HFF-Myc (cell line): ENCODE measurements around the gene GDF11.

Source experiments
- DNase-seq: peaks from one replicate; pipeline ENCODE4 v3.0.0-alpha.2; 2011; ENCODE audit warnings: low read depth; ENCODE audit errors: extremely low read depth
- H3K4me3 ChIP-seq: replicated peaks from 2 replicates; pipeline ENCODE4 v1.5.1; 2011; ENCODE audit warnings: low read depth, mild to moderate bottlenecking, control low read depth, low read length
- CTCF ChIP-seq: IDR thresholded peaks from 2 replicates; pipeline ENCODE4 v1.5.1; 2012; ENCODE audit warnings: mild to moderate bottlenecking, low read depth, low read length, control low read depth; ENCODE audit errors: missing control alignments

Gene GDF11

GRCh38 chr12:55736076-55736475, 6.8 kb upstream of the GDF11 start:
- TF ChIP-seq CTCF: no peak

GRCh38 chr12:55736780-55737580, 5.9 kb upstream of the GDF11 start:
- no peak overlapping the region for H3K4me3 ChIP-seq
- DNase-seq: no peak
- peak; percentile 90 for TF ChIP-seq CTCF

More at GRCh38 chr12:55736076-55736475, 6.8 kb upstream of the GDF11 start:
- no peak overlapping the region for H3K4me3 ChIP-seq
- DNase-seq: no peak

GRCh38 chr12:55737581-55738122, 5.3 kb upstream of the GDF11 start:
- no peak for TF ChIP-seq CTCF
- DNase-seq: no peak
- peak overlapping the region; percentile 50 for H3K4me3 ChIP-seq

GRCh38 chr12:55738123-55739024, 4.5 kb upstream of the GDF11 start:
- H3K4me3 ChIP-seq: peak overlapping the region; percentile 50
- peak; percentile 61 for TF ChIP-seq CTCF
- peak; percentile 78 for DNase-seq

GRCh38 chr12:55739025-55739378, 3.9 kb upstream of the GDF11 start:
- H3K4me3 ChIP-seq: peak overlapping the region; percentile 50; the same call in 1 of the 2 replicates
- DNase-seq: no peak
- no peak for TF ChIP-seq CTCF

- TF ChIP-seq CTCF: no peak
- H3K4me3 ChIP-seq: peak overlapping the region; percentile 38
- no peak for DNase-seq
Observed at GRCh38 chr12:55741931-55742680, 816 bp upstream of the GDF11 start.
